SK-N-SH (cell line): ENCODE measurements around the gene FSD1. TPM values are rescaled to one million over a fixed set of nuclear protein-coding genes. Genes with fewer than 3 reads are reported as not detected.

Source experiments
- CTCF ChIA-PET: fragments of 300-600, 350-600 bp; formaldehyde crosslinking; extraction: SDS; loops from one replicate; lab custom pipeline; 2021; lab: Yijun Ruan, JAX
- POLR2A ChIA-PET: fragments of 350-600 bp; sonication (Branson Sonifier 250); formaldehyde crosslinking; extraction: SDS; loops from one replicate; lab custom pipeline; 2020; ENCODE audit warnings: antibody characterized with exemption, inconsistent platforms; lab: Yijun Ruan, JAX
- DNase-seq: peaks from one replicate; pipeline ENCODE4 v3.0.0; 2012
- H2AFZ ChIP-seq: fragments of 200-600 bp; sonication (generic); 2 replicates; pipeline ENCODE4 v1.8.1; 2016; ENCODE audit warnings: antibody characterized with exemption, mild to moderate bottlenecking, low read depth
- H3F3A ChIP-seq: fragments of 200-600 bp; sonication (generic); replicated peaks from 2 replicates; pipeline ENCODE3; 2016; ENCODE audit warnings: antibody characterized with exemption, mild to moderate bottlenecking; ENCODE audit not compliant: insufficient read depth
- H3K27ac ChIP-seq, 2 experiments: fragments of 200-500 bp in 1 of 2; fragments of 200-600 bp in 1 of 2; sonication (Bioruptor generic) in 1 of 2; sonication (generic), shearing (Covaris generic) in 1 of 2; 2 replicates each; pipeline versions ENCODE4 v1.5.1 to v1.6.1; 2014 to 2016; ENCODE audit warnings: low read depth in 2 of 2, inconsistent platforms in 1 of 2, low read length in 1 of 2, mild to moderate bottlenecking in 1 of 2, mixed read lengths in 1 of 2
- H3K27me3 ChIP-seq: fragments of 200-600 bp; sonication (generic), shearing (Covaris generic); 2 replicates; pipeline ENCODE4 v1.6.1; 2016; ENCODE audit warnings: mixed run types; ENCODE audit not compliant: insufficient read depth
- H3K36me3 ChIP-seq, 2 experiments: fragments of 200-500 bp in 1 of 2; fragments of 200-600 bp in 1 of 2; sonication (Bioruptor generic) in 1 of 2; sonication (generic) in 1 of 2; replicated peaks in 1 of 2; 2 replicates each; pipeline versions ENCODE3 to v1.5.1; 2014 to 2016; ENCODE audit warnings: low read length in 1 of 2, mild to moderate bottlenecking in 1 of 2; ENCODE audit not compliant: insufficient read depth in 2 of 2, control insufficient read depth in 1 of 2
- H3K4me1 ChIP-seq, 2 experiments: fragments of 200-500 bp in 1 of 2; fragments of 200-600 bp in 1 of 2; sonication (Bioruptor generic) in 1 of 2; sonication (generic), shearing (Covaris generic) in 1 of 2; 2 replicates each; pipeline versions ENCODE4 v1.5.1 to v1.6.1; 2014 to 2016; ENCODE audit warnings: low read depth in 1 of 2, low read length in 1 of 2, mixed run types in 1 of 2; ENCODE audit not compliant: insufficient read depth in 2 of 2, control insufficient read depth in 1 of 2
- H3K4me2 ChIP-seq: fragments of 200-600 bp; sonication (generic), shearing (Covaris generic); 2 replicates; pipeline ENCODE4 v1.6.1; 2017; ENCODE audit warnings: mixed run types
- H3K4me3 ChIP-seq, 2 experiments: fragments of 200-500 bp in 1 of 2; fragments of 200-600 bp in 1 of 2; sonication (Bioruptor generic) in 1 of 2; sonication (generic), shearing (Covaris generic) in 1 of 2; 2 replicates each; pipeline versions ENCODE4 v1.5.1 to v1.8.1; 2014 to 2016; ENCODE audit warnings: low read depth in 2 of 2, inconsistent platforms in 1 of 2, low read length in 1 of 2, mild to moderate bottlenecking in 1 of 2, mixed read lengths in 1 of 2, moderate library complexity in 1 of 2
- H3K79me2 ChIP-seq: fragments of 200-600 bp; sonication (generic); 2 replicates; pipeline ENCODE4 v1.8.1; 2017; ENCODE audit warnings: mild to moderate bottlenecking; ENCODE audit not compliant: insufficient read depth
- H3K9ac ChIP-seq: fragments of 200-600 bp; sonication (generic); 2 replicates; pipeline ENCODE4 v1.6.1; 2017; ENCODE audit warnings: mixed run types
- H3K9me2 ChIP-seq: fragments of 200-600 bp; sonication (generic); 2 replicates; pipeline ENCODE4 v1.6.1; 2017; ENCODE audit warnings: mixed run types
- H3K9me3 ChIP-seq: fragments of 200-600 bp; sonication (generic); 2 replicates; pipeline ENCODE4 v1.6.1; 2017; ENCODE audit warnings: mixed run types, mild to moderate bottlenecking, moderate library complexity
- H4K20me1 ChIP-seq: fragments of 200-600 bp; sonication (generic); 2 replicates; pipeline ENCODE4 v1.6.1; 2017; ENCODE audit warnings: mild to moderate bottlenecking, mixed run types; ENCODE audit not compliant: insufficient read depth
- ELF1 ChIP-seq: IDR thresholded peaks from 2 replicates; pipeline ENCODE4 v1.4.0; 2012
- FOXJ3 ChIP-seq: sonication (generic); formaldehyde crosslinking; IDR thresholded peaks from 2 replicates; pipeline ENCODE4 v1.5.1; 2020; ENCODE audit warnings: mild to moderate bottlenecking, missing genetic modification reagents
- GATA2 ChIP-seq: sonication (generic); formaldehyde crosslinking; IDR thresholded peaks from 2 replicates; pipeline ENCODE4 v1.5.0; 2020; ENCODE audit warnings: mild to moderate bottlenecking, missing genetic modification reagents
- MEF2A ChIP-seq: IDR thresholded peaks from 2 replicates; pipeline ENCODE4 v1.4.0; 2012; ENCODE audit warnings: low read depth, borderline replicate concordance
- NRF1 ChIP-seq: IDR thresholded peaks from 2 replicates; pipeline ENCODE4 v1.6.1; 2012; ENCODE audit warnings: low read depth, mild to moderate bottlenecking, low read length
- RCOR1 ChIP-seq: fragments of 150-350 bp; IDR thresholded peaks from 2 replicates; pipeline ENCODE4 v1.6.1; 2017; ENCODE audit warnings: antibody characterized with exemption, low read length
- SMC3 ChIP-seq: IDR thresholded peaks from 2 replicates; pipeline ENCODE4 v1.6.1; 2012; ENCODE audit warnings: low read depth, low read length, improper control_type of control experiment
- TAF1 ChIP-seq: IDR thresholded peaks from 2 replicates; pipeline ENCODE4 v1.6.1; 2012; ENCODE audit warnings: low read depth, mild to moderate bottlenecking, low read length, moderate library complexity, borderline replicate concordance
- WGBS: methylation state at CpG from one replicate; pipeline ENCODE4 v1.1.6; 2017; ENCODE audit warnings: low lambda C conversion rate; 5-methylcytosine and 5-hydroxymethylcytosine counted together
- polyA plus RNA-seq, 3 experiments: library from polyadenylated mRNA; depleted of rRNA; stranded (reverse); fragments of >200 nt; gene quantifications; 2 replicates each; pipeline ENCODE4 v1.2.3, GENCODE V29; 2012
- TF ChIP-seq, protein P1 (sequence below): IDR thresholded peaks from 2 replicates; pipeline ENCODE4 v1.4.0; 2012; ENCODE audit warnings: low read depth, borderline replicate concordance
- TF ChIP-seq, protein P2 (sequence below): fragments of 200-600 bp; sonication (generic); IDR thresholded peaks from 2 replicates; pipeline ENCODE4 v1.6.1; 2017; ENCODE audit warnings: antibody characterized with exemption, mild to moderate bottlenecking, moderate library complexity
- TF ChIP-seq, protein P3 (sequence below): IDR thresholded peaks from 2 replicates; pipeline ENCODE4 v1.4.0; 2012; ENCODE audit warnings: low read depth
- TF ChIP-seq, protein P4 (sequence below): IDR thresholded peaks from 2 replicates; pipeline ENCODE4 v1.4.0; 2012; ENCODE audit warnings: low read depth, borderline replicate concordance
- TF ChIP-seq, protein P5 (sequence below): IDR thresholded peaks from 2 replicates; pipeline ENCODE4; 2012

FSD1 gene
- polyA plus RNA-seq, 1 of the 3 experiments (the other 2 are of a cell fraction), result 49.0 TPM

DNA sequence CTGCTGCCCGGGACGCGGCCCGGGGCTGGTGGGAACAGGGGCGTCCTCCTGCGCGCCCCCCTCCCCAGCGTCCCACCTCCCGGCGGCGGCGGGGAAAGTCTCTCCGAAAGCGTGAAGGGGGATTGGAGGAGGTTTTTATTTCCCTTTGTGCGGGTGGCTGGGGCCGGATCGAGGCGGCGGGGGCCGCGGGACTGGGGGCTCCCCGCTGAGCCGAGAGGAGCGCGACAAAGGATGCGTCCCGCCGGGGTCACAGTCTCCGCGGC lies 25.2 kb upstream of the FSD1 start:
- POLR2A ChIA-PET, result interaction anchor here (1.0 to 3.3 kb wide), 3 partner anchors 29 to 64 kb away, joined by 3 to 32 read pairs (median 4); partner anchors contain the start of genes MPND and YJU2
- WGBS, result 0% methylated on average over 6 of the region's 30 CpGs
- CTCF ChIA-PET, result interaction anchor here (0.5 to 7.0 kb wide), 7 partner anchors 10 to 1509 kb away, joined by 3 to 60 read pairs (median 3); partner anchors contain the start of gene MPND
- TF ChIP-seq FOXJ3 (CRISPR knock-in tag) (no peak), SMC3 (no peak), GATA2 (CRISPR knock-in tag) (no peak), MEF2A (no peak), NRF1 (no peak), TAF1 (no peak), RCOR1 (no peak), ELF1 (no peak)
- TF ChIP-seq, protein P1, sequence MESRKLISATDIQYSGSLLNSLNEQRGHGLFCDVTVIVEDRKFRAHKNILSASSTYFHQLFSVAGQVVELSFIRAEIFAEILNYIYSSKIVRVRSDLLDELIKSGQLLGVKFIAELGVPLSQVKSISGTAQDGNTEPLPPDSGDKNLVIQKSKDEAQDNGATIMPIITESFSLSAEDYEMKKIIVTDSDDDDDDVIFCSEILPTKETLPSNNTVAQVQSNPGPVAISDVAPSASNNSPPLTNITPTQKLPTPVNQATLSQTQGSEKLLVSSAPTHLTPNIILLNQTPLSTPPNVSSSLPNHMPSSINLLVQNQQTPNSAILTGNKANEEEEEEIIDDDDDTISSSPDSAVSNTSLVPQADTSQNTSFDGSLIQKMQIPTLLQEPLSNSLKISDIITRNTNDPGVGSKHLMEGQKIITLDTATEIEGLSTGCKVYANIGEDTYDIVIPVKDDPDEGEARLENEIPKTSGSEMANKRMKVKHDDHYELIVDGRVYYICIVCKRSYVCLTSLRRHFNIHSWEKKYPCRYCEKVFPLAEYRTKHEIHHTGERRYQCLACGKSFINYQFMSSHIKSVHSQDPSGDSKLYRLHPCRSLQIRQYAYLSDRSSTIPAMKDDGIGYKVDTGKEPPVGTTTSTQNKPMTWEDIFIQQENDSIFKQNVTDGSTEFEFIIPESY, result no peak
- TF ChIP-seq, protein P2, sequence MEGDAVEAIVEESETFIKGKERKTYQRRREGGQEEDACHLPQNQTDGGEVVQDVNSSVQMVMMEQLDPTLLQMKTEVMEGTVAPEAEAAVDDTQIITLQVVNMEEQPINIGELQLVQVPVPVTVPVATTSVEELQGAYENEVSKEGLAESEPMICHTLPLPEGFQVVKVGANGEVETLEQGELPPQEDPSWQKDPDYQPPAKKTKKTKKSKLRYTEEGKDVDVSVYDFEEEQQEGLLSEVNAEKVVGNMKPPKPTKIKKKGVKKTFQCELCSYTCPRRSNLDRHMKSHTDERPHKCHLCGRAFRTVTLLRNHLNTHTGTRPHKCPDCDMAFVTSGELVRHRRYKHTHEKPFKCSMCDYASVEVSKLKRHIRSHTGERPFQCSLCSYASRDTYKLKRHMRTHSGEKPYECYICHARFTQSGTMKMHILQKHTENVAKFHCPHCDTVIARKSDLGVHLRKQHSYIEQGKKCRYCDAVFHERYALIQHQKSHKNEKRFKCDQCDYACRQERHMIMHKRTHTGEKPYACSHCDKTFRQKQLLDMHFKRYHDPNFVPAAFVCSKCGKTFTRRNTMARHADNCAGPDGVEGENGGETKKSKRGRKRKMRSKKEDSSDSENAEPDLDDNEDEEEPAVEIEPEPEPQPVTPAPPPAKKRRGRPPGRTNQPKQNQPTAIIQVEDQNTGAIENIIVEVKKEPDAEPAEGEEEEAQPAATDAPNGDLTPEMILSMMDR, result no peak
- TF ChIP-seq, protein P3, sequence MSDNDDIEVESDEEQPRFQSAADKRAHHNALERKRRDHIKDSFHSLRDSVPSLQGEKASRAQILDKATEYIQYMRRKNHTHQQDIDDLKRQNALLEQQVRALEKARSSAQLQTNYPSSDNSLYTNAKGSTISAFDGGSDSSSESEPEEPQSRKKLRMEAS, result no peak
- TF ChIP-seq, protein P4, sequence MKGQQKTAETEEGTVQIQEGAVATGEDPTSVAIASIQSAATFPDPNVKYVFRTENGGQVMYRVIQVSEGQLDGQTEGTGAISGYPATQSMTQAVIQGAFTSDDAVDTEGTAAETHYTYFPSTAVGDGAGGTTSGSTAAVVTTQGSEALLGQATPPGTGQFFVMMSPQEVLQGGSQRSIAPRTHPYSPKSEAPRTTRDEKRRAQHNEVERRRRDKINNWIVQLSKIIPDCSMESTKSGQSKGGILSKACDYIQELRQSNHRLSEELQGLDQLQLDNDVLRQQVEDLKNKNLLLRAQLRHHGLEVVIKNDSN, result no peak
- TF ChIP-seq, protein P5, sequence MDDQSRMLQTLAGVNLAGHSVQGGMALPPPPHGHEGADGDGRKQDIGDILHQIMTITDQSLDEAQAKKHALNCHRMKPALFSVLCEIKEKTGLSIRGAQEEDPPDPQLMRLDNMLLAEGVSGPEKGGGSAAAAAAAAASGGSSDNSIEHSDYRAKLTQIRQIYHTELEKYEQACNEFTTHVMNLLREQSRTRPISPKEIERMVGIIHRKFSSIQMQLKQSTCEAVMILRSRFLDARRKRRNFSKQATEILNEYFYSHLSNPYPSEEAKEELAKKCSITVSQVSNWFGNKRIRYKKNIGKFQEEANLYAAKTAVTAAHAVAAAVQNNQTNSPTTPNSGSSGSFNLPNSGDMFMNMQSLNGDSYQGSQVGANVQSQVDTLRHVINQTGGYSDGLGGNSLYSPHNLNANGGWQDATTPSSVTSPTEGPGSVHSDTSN, result no peak
- no peak for DNase-seq
- Histone ChIP-seq H2AFZ (no peak overlapping the region), H3K9me3 (no peaks in the 10 kb centered on the region), H3K9ac (no peak overlapping the region), H3K36me3 (no peaks in the 10 kb centered on the region), H3F3A (no peaks in the 10 kb centered on the region), H3K9me2 (no peaks in the 10 kb centered on the region), H3K4me2 (peak overlapping the region; percentile 69; the same call in 1 of the 2 replicates), H3K27me3 (peaks cover 12% of the 10 kb centered on the region), H3K79me2 (no peaks in the 10 kb centered on the region), H3K4me1 (peaks cover 0 to 12% of the 10 kb centered on the region in 2 experiments; a peak in 1 of 4 replicates), H4K20me1 (no peaks in the 10 kb centered on the region), H3K4me3 (peak overlapping the region; percentile 49 to 50; a peak in 3 of 4 replicates), H3K27ac (peak overlapping the region in 1 of 2 experiments; percentile 99; a peak in 2 of 4 replicates)
